ENCODE data around the gene ATP8B1. TPM values are rescaled to one million over a fixed set of nuclear protein-coding genes. Genes with fewer than 3 reads are reported as not detected.

ATP8B1 gene
- total RNA-seq, 2 experiments from 2014 or later, result not detected

DNA sequence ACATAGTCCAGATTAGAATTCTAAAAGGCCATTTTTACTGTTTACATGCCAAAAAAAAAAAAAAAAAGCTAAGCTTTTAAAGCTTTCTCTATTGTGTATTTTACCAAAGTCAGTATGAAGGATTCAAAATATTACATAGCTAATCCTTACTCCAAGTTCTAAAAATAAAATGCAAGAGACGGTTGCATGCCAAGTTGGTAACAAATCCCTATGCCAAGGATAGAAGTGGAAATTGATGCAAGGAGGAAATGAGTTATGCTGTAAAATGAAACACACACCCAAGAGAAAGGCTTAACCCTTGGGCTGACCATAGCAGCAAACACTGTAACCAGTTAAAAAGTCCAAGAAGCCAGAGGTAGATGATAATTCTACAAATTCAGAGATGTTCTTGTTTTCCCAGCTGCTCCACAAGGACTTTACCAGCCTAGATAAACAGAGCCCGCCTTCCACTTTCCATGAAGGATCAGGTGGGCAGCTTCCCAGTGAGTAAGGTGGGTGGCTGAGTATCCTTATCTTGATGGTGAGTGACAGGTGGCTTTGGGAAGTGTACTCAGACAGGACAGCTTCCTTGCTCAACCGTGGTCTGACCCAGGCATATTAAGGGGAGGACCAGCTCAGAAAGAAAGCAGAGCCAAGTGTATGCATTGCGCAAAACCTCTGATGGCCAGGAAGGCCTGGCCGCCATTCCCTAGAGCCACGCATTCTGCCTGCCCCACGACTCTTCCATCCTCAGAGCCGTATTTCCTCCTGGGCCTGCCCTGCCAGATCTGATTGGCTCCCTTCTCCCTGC, 34.4 kb downstream of the ATP8B1 start:
- H3K27ac Mint-ChIP-seq, result no peak overlapping the region
- no peaks in the 10 kb centered on the region for H3K9me3 Mint-ChIP-seq
- intact Hi-C loops (cut with micrococcal nuclease), result no loop called here
- no peaks in the 10 kb centered on the region for H3K27me3 Mint-ChIP-seq (ENCODE audit: low read depth)
- H3K4me1 Mint-ChIP-seq (ENCODE audit: low read depth), result no peaks in the 10 kb centered on the region
- no peak for DNase-seq
- no peaks in the 10 kb centered on the region for H3K36me3 Mint-ChIP-seq (ENCODE audit: low read depth)
- CTCF ChIA-PET, result no interaction called here
- H3K4me3 Mint-ChIP-seq, result no peak overlapping the region

DNA sequence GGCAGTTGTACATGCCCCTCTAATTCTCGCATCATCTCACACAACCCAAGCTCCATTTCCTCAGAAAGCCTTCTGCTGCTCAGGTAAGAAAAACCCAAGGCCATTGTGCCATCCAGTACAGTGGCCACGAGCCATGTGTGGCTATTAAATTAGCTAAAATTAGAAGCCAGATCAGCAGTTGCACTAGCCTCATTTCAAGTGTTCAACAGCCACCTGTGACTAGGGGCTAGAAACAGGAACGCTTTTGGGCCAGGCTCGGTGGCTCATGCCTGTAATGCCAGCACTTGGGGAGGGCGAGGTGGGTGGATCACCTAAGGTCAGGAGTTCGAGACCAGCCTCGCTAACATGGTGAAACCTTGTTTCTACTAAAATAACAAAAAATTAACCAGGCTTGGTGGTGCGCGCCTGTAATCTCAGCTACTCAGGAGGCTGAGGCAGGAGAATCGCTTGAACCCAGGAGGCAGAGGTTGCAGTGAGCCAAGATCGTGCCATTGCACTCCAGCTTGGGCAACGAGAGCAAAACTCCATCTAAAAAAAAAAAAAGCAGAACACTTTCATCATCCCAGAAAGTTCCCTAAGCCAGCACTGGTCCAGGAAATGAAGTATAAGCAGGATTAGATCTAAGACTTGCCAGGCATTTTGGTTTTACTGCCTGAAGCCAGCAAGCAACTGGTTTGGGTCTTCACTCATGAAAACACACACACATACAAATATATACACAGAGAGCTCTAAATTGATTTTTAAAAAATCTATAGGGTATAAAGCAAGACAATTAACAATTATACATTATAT, 35.7 kb downstream of the ATP8B1 start:
- intact Hi-C loops (cut with micrococcal nuclease), result no loop called here
- H3K4me3 Mint-ChIP-seq, result no peak overlapping the region
- H3K27ac Mint-ChIP-seq, result no peak overlapping the region
- H3K4me1 Mint-ChIP-seq (ENCODE audit: low read depth), result no peaks in the 10 kb centered on the region
- H3K9me3 Mint-ChIP-seq, result no peaks in the 10 kb centered on the region
- no peaks in the 10 kb centered on the region for H3K27me3 Mint-ChIP-seq (ENCODE audit: low read depth)
- CTCF ChIA-PET, result interaction anchor here (0.6 to 0.9 kb wide), 3 partner anchors 10 to 137 kb away, joined by 3 to 5 read pairs (median 4); no protein-coding TSS in a partner anchor
- no peaks in the 10 kb centered on the region for H3K36me3 Mint-ChIP-seq (ENCODE audit: low read depth)
- no peak for DNase-seq

DNA sequence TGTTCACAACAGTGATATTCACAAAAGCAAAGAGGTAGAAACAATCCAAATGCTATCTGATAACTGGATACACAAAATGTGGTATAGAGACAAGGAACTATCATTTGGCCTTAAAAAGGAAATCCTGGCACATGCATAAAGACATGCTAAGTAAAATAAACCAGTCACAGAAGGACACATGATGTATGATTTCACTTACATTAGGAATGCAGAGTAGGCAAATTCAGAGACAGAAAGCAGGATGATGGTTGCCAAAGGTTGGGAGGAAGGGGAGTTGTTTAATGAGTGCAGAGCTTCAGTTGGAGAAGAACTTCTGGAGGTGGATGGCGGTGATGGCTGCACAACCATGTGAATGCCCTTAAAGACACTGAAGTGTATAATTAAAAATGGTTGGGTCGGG, 38.1 kb downstream of the ATP8B1 start:
- CTCF ChIA-PET, result no interaction called here
- H3K4me1 Mint-ChIP-seq (ENCODE audit: low read depth), result no peaks in the 10 kb centered on the region
- no peak overlapping the region for H3K27ac Mint-ChIP-seq
- DNase-seq, result no peak
- no peaks in the 10 kb centered on the region for H3K9me3 Mint-ChIP-seq
- no peaks in the 10 kb centered on the region for H3K27me3 Mint-ChIP-seq (ENCODE audit: low read depth)
- intact Hi-C loops (cut with micrococcal nuclease), result no loop called here
- no peak overlapping the region for H3K4me3 Mint-ChIP-seq
- no peaks in the 10 kb centered on the region for H3K36me3 Mint-ChIP-seq (ENCODE audit: low read depth)

DNA sequence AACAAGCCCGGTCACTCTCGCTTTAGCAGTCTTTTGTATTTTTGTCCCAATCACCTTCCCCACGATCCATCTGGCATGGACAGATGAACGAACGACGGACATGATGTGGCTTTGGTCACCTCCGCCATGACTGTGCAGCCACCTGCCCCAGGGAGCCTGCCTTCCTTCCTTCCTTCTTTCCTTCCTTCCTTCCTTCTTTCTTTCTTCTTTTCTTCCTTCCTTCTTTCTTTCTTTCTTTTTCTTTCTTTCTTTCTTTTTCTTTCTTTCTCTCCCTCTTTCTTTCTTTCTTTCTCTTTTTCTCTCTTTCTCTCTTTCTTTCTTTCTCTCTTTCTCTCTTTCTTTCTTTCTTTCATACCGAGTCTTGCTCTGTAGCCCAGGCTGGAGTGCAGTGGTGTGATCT, 39.0 kb downstream of the ATP8B1 start:
- Mint-ChIP-seq H3K9me3 (peaks cover under 1% of the 10 kb centered on the region), H3K4me1 (ENCODE audit: low read depth) (no peaks in the 10 kb centered on the region), H3K27ac (no peak overlapping the region), H3K36me3 (ENCODE audit: low read depth) (no peaks in the 10 kb centered on the region), H3K27me3 (ENCODE audit: low read depth) (no peaks in the 10 kb centered on the region), H3K4me3 (no peak overlapping the region)
- CTCF ChIA-PET, result no interaction called here
- intact Hi-C loops (cut with micrococcal nuclease), result no loop called here
- DNase-seq, result no peak

GRCh38 chr18:57762686-57763085, 40.4 kb downstream of the ATP8B1 start:
- no peak for DNase-seq
- H3K4me1 Mint-ChIP-seq (ENCODE audit: low read depth), result no peaks in the 10 kb centered on the region
- no peaks in the 10 kb centered on the region for H3K36me3 Mint-ChIP-seq (ENCODE audit: low read depth)
- intact Hi-C loops (cut with micrococcal nuclease), result no loop called here
- no peak overlapping the region for H3K27ac Mint-ChIP-seq
- no peaks in the 10 kb centered on the region for H3K27me3 Mint-ChIP-seq (ENCODE audit: low read depth)
- H3K4me3 Mint-ChIP-seq, result no peak overlapping the region
- H3K9me3 Mint-ChIP-seq, result peaks cover 4% of the 10 kb centered on the region
- CTCF ChIA-PET, result no interaction called here

DNA sequence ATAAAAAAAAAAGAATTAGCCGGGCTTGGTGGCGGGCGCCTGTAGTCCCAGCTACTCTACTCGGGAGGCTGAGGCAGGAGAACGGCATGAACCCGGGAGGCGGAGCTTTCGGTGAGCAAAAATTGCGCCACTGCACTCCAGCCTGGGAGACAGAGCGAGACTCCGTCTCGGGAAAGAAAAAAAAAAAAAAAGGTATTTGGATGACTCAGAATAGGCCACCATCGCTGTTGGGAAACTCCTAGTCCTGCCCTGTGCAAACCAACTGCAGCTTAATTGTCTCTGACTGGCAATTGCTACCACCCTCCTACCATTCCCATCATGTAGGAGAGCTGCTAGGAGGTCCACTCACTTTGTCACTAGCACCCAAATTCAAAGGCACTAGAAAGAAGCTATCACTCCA, 43.5 kb downstream of the ATP8B1 start:
- H3K4me3 Mint-ChIP-seq, result no peak overlapping the region
- no peak overlapping the region for H3K27ac Mint-ChIP-seq
- H3K4me1 Mint-ChIP-seq (ENCODE audit: low read depth), result no peaks in the 10 kb centered on the region
- peaks cover 6% of the 10 kb centered on the region for H3K9me3 Mint-ChIP-seq
- no peak for DNase-seq
- intact Hi-C loops (cut with micrococcal nuclease), result no loop called here
- no peaks in the 10 kb centered on the region for H3K36me3 Mint-ChIP-seq (ENCODE audit: low read depth)
- no peaks in the 10 kb centered on the region for H3K27me3 Mint-ChIP-seq (ENCODE audit: low read depth)
- CTCF ChIA-PET, result no interaction called here

GRCh38 chr18:57755473-57756067, 47.5 kb downstream of the ATP8B1 start:
- no peaks in the 10 kb centered on the region for H3K27me3 Mint-ChIP-seq (ENCODE audit: low read depth)
- H3K4me3 Mint-ChIP-seq, result no peak overlapping the region
- peaks cover 6% of the 10 kb centered on the region for H3K9me3 Mint-ChIP-seq
- H3K36me3 Mint-ChIP-seq (ENCODE audit: low read depth), result no peaks in the 10 kb centered on the region
- intact Hi-C loops (cut with micrococcal nuclease), result no loop called here
- H3K27ac Mint-ChIP-seq, result no peak overlapping the region
- H3K4me1 Mint-ChIP-seq (ENCODE audit: low read depth), result peaks cover 3% of the 10 kb centered on the region
- no peak for DNase-seq
- CTCF ChIA-PET, result no interaction called here

DNA sequence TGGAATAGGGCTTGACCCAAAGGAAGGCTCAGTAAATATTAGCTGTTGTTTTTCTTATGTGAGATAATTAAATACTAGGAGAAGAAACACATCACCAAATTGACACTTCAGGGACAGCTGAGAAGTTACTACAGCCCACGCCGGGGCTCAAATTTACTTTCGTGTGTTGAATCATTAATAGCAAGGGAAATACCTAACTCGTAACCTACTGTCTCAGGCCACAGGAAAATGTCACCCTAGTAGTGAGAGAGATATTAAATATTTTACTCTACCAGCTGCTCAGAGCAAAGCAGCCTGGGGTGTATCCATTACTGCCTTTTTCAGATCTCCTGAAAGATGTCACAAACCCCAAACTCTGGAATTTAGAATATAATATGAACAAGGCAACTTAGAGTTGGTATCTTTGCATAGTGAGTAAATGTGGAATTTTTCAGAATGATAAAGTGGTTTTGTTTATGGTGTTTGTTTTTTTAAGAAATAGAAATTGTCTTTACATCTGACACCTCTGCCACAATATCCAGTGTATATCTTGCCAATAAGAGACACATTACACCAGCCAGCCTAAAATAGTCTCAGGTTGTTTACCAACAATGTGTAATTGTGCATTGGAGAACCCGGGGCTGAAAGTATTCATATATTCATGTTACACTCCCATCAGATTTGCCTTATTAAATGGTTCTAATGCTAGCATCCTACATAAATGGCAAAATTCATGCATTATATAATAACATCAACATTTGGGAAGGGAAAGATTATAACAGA, 48.4 kb downstream of the ATP8B1 start:
- no peak for DNase-seq
- Mint-ChIP-seq H3K4me1 (ENCODE audit: low read depth) (peaks cover 3% of the 10 kb centered on the region), H3K27ac (no peak overlapping the region), H3K27me3 (ENCODE audit: low read depth) (no peaks in the 10 kb centered on the region), H3K36me3 (ENCODE audit: low read depth) (no peaks in the 10 kb centered on the region), H3K9me3 (peaks cover 6% of the 10 kb centered on the region), H3K4me3 (no peak overlapping the region)
- intact Hi-C loops (cut with micrococcal nuclease), result no loop called here
- CTCF ChIA-PET, result no interaction called here

- Mint-ChIP-seq H3K4me3 (no peak overlapping the region), H3K27me3 (ENCODE audit: low read depth) (no peaks in the 10 kb centered on the region), H3K27ac (no peak overlapping the region), H3K9me3 (peaks cover 3% of the 10 kb centered on the region), H3K4me1 (ENCODE audit: low read depth) (peaks cover 3% of the 10 kb centered on the region), H3K36me3 (ENCODE audit: low read depth) (no peaks in the 10 kb centered on the region)
- CTCF ChIA-PET, result interaction anchor here (0.6 kb wide), 2 partner anchors 10 to 1216 kb away, joined by 3 read pairs; no protein-coding TSS in a partner anchor
- intact Hi-C loops (cut with micrococcal nuclease), result no loop called here
- DNase-seq, result no peak
These were observed 50.1 kb downstream of the ATP8B1 start for GRCh38 chr18:57753063-57753462.

DNA sequence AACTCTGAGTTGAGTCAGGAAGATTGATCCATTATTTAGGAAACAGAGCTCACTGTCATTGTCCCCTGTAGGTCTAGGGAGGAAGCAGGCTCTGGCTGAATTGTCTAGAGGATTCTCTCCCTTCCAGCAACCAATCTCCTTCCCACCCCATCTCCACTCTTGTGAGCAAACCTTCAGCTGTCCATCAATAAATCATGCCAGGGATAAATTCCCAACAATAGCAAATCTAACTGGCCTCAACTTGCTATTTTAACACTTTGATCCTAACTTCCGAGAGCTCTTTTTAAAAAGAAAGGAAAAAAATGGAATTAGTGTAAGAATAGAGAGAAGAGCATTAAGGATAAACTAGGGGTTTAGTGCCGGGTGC, 53.5 kb downstream of the ATP8B1 start:
- no peak overlapping the region for H3K27ac Mint-ChIP-seq

DNA sequence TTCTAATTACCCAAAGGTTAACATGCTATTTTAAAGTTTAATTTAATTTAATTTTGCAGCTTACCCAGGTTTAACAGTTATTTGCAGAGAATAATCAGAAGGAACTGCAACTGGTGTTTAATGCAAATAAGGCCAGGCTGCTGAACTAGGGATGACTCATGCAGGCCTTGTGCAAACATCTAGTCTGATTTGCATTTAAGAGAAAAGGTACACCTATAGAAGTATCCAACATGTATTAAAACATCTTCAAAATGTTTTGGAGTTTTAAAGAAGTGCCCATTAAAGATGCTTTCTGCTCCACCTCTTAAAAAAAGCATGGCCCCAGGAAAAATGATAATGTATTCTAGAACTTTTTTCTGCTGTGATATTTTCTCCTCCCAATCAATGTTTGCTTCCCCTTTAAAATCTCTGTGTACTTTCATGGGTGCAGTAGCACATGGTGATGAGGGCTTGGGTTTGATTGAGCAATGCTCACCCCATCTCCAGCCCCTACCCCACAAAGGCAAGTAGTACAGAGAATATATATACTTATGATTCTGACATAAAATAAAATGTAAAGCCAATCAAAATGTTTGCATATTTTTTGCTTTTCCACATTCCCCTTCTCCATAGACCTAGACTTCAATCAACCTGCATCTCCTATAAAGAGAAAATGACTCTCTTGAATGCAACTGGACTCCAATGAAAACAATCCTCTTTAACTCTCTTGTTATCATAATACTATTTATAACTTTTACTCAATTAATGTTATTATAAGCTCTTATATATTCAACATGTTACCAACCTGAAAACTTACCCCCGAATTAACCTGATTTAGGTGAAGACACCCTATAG, 54.1 kb downstream of the ATP8B1 start:
- H3K4me1 Mint-ChIP-seq (ENCODE audit: low read depth), result peaks cover 3% of the 10 kb centered on the region
- no peaks in the 10 kb centered on the region for H3K27me3 Mint-ChIP-seq (ENCODE audit: low read depth)
- no peaks in the 10 kb centered on the region for H3K9me3 Mint-ChIP-seq
- H3K36me3 Mint-ChIP-seq (ENCODE audit: low read depth), result no peaks in the 10 kb centered on the region
- no peak overlapping the region for H3K4me3 Mint-ChIP-seq
- DNase-seq, result no peak
- intact Hi-C loops (cut with micrococcal nuclease), result no loop called here
- CTCF ChIA-PET, result no interaction called here
- H3K27ac Mint-ChIP-seq, result no peak overlapping the region

More for the DNA sequence above, 53.5 kb downstream of the ATP8B1 start:
- DNase-seq, result no peak
- Mint-ChIP-seq H3K4me3 (no peak overlapping the region), H3K36me3 (ENCODE audit: low read depth) (no peaks in the 10 kb centered on the region), H3K4me1 (ENCODE audit: low read depth) (peaks cover 3% of the 10 kb centered on the region), H3K9me3 (no peaks in the 10 kb centered on the region), H3K27me3 (ENCODE audit: low read depth) (no peaks in the 10 kb centered on the region)
- CTCF ChIA-PET, result no interaction called here
- intact Hi-C loops (cut with micrococcal nuclease), result no loop called here
